ENCODE data around the gene CADPS. TPM values are rescaled to one million over a fixed set of nuclear protein-coding genes. Genes with fewer than 3 reads are reported as not detected.

Gene CADPS
- total RNA-seq, 4 donors from 2014 or later = 1.0 to 8.1 (median 2.0) TPM

DNA sequence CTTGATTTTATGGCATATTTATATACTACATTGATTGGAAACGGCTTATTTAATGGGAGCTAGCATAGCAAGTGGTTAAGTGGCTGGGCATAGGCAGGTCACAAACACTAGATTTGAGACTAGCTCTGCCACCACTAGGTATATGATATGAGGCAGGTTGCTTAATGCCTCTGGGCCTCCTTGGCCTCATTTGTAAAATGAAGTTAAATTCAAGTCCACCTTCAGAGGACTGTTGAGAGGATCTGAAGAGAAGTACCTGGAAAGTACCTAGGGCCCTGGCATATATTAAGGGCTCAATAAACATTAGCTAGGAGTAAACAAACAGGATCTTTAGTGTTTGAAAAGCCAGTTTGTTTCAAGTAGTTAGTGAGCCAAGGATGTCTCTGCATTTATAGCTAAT is 335.5 kb downstream of the CADPS start:
- TF ChIP-seq, protein P1, sequence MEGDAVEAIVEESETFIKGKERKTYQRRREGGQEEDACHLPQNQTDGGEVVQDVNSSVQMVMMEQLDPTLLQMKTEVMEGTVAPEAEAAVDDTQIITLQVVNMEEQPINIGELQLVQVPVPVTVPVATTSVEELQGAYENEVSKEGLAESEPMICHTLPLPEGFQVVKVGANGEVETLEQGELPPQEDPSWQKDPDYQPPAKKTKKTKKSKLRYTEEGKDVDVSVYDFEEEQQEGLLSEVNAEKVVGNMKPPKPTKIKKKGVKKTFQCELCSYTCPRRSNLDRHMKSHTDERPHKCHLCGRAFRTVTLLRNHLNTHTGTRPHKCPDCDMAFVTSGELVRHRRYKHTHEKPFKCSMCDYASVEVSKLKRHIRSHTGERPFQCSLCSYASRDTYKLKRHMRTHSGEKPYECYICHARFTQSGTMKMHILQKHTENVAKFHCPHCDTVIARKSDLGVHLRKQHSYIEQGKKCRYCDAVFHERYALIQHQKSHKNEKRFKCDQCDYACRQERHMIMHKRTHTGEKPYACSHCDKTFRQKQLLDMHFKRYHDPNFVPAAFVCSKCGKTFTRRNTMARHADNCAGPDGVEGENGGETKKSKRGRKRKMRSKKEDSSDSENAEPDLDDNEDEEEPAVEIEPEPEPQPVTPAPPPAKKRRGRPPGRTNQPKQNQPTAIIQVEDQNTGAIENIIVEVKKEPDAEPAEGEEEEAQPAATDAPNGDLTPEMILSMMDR (IDR thresholded peaks at IDR 0.05) = no peak
- TF ChIP-seq POLR2AphosphoS5 (IDR thresholded peaks at IDR 0.05) (no peak), EP300 (IDR thresholded peaks at IDR 0.05) (no peak), POLR2A (IDR thresholded peaks at IDR 0.05; ENCODE audit: low read depth) (no peak)
- 88% methylated on average over 1 of the region's 1 CpG for WGBS
- intact Hi-C loops (cut with DNase I) = no loop called here

DNA sequence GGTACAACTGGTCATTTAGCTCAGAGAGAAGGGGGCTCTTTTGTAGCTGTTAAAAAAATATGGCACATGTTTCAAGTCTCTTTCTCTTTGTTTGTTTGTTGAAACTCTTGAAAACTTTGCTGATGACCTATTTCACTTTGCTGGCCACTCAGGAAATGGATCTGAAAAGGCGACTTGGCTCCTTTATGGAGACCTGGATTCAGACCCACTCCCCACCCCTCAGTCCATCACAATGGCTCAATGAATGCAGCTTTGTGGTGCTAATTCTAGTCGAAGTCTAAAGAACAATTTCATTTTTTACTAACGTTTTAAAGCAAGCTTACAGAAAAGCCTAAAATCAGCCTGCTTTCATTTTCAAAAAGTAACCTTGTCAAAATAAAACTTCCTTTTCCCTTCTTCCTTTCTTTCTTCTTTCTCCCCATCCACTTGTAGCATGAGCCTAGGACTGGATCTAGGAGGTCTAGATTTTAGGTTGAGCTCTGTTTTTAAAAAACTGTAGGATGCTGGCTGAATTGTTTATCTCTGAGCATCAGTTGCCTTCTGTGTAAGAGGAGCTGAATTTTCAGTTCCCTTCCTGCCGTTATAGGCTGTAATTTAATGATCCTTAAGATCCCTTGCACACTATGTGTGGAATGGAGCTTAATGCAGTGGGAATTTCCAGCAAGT is 336.4 kb downstream of the CADPS start:
- WGBS = 23% methylated on average over 4 of the region's 4 CpGs
- intact Hi-C loops (cut with DNase I) = no loop called here
- no peak overlapping the region for H3K4me3 ChIP-seq
- H3K9me3 ChIP-seq = no peaks in the 10 kb centered on the region
- no peaks in the 10 kb centered on the region for H3K27me3 ChIP-seq
- TF ChIP-seq EP300 (IDR thresholded peaks at IDR 0.05) = no peak
- no peak for TF ChIP-seq POLR2AphosphoS5 (IDR thresholded peaks at IDR 0.05)
- no peak for TF ChIP-seq POLR2A (IDR thresholded peaks at IDR 0.05; ENCODE audit: low read depth)
- TF ChIP-seq, protein P1 (IDR thresholded peaks at IDR 0.05) = no peak
- H3K4me1 ChIP-seq = no peaks in the 10 kb centered on the region
- no peak overlapping the region for H3K27ac ChIP-seq (replicated peaks in 1 of 4)
- DNase-seq (ENCODE audit: extremely low spot score) = peak; percentile 24
- H3K36me3 ChIP-seq = no peaks in the 10 kb centered on the region

More for the DNA sequence above, 335.5 kb downstream of the CADPS start:
- H3K4me1 ChIP-seq = no peaks in the 10 kb centered on the region
- H3K27me3 ChIP-seq = no peaks in the 10 kb centered on the region
- peak; percentile 17 for DNase-seq (ENCODE audit: extremely low spot score)
- H3K27ac ChIP-seq (replicated peaks in 1 of 4) = no peak overlapping the region
- H3K36me3 ChIP-seq = no peaks in the 10 kb centered on the region
- no peak overlapping the region for H3K4me3 ChIP-seq
- no peaks in the 10 kb centered on the region for H3K9me3 ChIP-seq

DNA sequence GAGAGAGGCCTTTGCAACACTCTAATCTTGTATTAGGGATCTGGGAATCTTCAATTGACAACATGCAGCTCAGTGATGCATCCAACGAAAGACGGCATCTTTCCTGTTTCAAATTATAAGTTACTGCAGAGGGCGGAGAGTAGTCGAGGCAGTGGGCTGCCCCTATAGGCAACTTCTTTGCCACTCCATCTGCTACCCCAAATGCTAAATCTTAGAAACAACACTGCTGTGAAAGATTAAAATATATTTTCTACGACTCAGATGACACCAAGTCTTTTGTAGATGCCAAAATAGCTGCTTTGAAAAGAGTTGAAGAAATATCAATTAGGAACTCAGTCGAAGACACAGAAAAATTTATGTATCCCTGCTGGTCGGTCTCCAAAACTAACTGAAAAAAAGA is 340.9 kb downstream of the CADPS start:
- 88% methylated on average over 7 of the region's 7 CpGs for WGBS
- H3K9me3 ChIP-seq = no peaks in the 10 kb centered on the region
- H3K27me3 ChIP-seq = no peaks in the 10 kb centered on the region
- DNase-seq (ENCODE audit: extremely low spot score) = peak; percentile 19
- H3K27ac ChIP-seq (replicated peaks in 1 of 4) = no peak overlapping the region
- no peaks in the 10 kb centered on the region for H3K36me3 ChIP-seq
- H3K4me1 ChIP-seq = no peaks in the 10 kb centered on the region
- intact Hi-C loops (cut with DNase I) = no loop called here
- TF ChIP-seq POLR2A (IDR thresholded peaks at IDR 0.05; ENCODE audit: low read depth) (no peak), POLR2AphosphoS5 (IDR thresholded peaks at IDR 0.05) (no peak), EP300 (IDR thresholded peaks at IDR 0.05) (no peak)
- TF ChIP-seq, protein P1 (IDR thresholded peaks at IDR 0.05) = no peak
- H3K4me3 ChIP-seq = no peak overlapping the region

DNA sequence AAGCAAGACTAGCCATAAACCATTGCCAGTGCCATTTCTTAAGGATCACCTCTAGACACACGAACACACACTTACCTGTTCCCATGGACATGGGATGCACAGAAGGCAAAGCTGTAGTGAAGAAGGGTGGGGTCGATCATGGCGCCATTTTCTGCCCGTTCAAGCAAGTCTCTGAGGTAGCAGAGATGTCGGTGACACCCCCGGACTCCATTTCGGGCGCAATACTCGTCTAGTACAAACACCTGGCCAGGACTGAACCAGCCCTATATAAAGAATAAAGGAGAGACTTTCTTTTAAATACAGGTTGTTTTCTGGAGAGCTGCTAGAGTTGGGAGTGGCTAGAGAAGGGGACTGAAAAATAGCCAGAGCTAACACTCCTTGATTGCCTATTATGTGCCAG is 342.4 kb downstream of the CADPS start:
- WGBS = 93% methylated on average over 9 of the region's 9 CpGs
- Histone ChIP-seq H3K36me3 (no peaks in the 10 kb centered on the region), H3K27ac (replicated peaks in 1 of 4) (no peak overlapping the region), H3K9me3 (no peaks in the 10 kb centered on the region), H3K4me1 (no peaks in the 10 kb centered on the region), H3K4me3 (no peak overlapping the region), H3K27me3 (no peaks in the 10 kb centered on the region)
- DNase-seq (ENCODE audit: extremely low spot score) = peak; percentile 53
- intact Hi-C loops (cut with DNase I) = no loop called here
- TF ChIP-seq, protein P1 (IDR thresholded peaks at IDR 0.05) = no peak
- no peak for TF ChIP-seq POLR2AphosphoS5 (IDR thresholded peaks at IDR 0.05)
- no peak for TF ChIP-seq POLR2A (IDR thresholded peaks at IDR 0.05; ENCODE audit: low read depth)
- no peak for TF ChIP-seq EP300 (IDR thresholded peaks at IDR 0.05)

DNA sequence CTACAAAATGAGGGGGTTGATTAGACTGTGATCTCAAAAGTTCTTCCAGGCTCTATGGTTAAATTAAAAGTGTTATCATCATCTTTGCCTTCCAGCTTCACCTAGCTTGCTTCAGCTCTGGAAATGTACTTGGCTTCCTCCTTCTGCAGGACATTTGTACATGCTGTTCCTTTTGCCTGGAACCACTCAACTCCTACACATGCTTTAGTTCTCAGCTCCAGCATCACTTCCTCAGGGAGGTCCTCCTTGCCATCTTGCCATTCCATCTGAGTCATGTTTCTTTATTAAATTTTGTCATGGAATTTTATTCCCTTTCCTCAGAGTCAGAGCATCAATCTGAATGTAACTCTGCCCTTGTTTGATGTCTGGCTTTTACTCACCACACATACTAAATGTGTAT is 343.2 kb downstream of the CADPS start:
- no peaks in the 10 kb centered on the region for H3K4me1 ChIP-seq
- no peaks in the 10 kb centered on the region for H3K27me3 ChIP-seq
- TF ChIP-seq POLR2AphosphoS5 (IDR thresholded peaks at IDR 0.05) (no peak), POLR2A (IDR thresholded peaks at IDR 0.05; ENCODE audit: low read depth) (no peak), EP300 (IDR thresholded peaks at IDR 0.05) (no peak)
- TF ChIP-seq, protein P1 (IDR thresholded peaks at IDR 0.05) = no peak
- intact Hi-C loops (cut with DNase I) = no loop called here
- H3K36me3 ChIP-seq = no peaks in the 10 kb centered on the region
- DNase-seq (ENCODE audit: extremely low spot score) = no peak
- H3K27ac ChIP-seq (replicated peaks in 1 of 4) = no peak overlapping the region
- H3K4me3 ChIP-seq = no peak overlapping the region
- H3K9me3 ChIP-seq = no peaks in the 10 kb centered on the region
